H54 (cell line): ENCODE measurements around the gene RAMACL.
"Not testable (repeated sequence)": the region's sequence is repeated elsewhere in the genome, so short reads cannot be mapped to it uniquely, and the experiment has no call there.

Source experiments
- DNase-seq: peaks from one replicate; pipeline ENCODE4 v3.0.0; 2011; ENCODE audit warnings: low spot score, mixed read lengths; ENCODE audit not compliant: insufficient read length
- FAIRE-seq: peaks from 3 replicates; lab custom pipeline; 2011; peaks lifted over from hg19 to GRCh38; lab: Jason Lieb, UNC
- POLR2A ChIP-seq: IDR thresholded peaks from 2 replicates; pipeline ENCODE4 v1.6.1; 2011; ENCODE audit warnings: low read depth, mild to moderate bottlenecking, low read length

Gene RAMACL

DNA sequence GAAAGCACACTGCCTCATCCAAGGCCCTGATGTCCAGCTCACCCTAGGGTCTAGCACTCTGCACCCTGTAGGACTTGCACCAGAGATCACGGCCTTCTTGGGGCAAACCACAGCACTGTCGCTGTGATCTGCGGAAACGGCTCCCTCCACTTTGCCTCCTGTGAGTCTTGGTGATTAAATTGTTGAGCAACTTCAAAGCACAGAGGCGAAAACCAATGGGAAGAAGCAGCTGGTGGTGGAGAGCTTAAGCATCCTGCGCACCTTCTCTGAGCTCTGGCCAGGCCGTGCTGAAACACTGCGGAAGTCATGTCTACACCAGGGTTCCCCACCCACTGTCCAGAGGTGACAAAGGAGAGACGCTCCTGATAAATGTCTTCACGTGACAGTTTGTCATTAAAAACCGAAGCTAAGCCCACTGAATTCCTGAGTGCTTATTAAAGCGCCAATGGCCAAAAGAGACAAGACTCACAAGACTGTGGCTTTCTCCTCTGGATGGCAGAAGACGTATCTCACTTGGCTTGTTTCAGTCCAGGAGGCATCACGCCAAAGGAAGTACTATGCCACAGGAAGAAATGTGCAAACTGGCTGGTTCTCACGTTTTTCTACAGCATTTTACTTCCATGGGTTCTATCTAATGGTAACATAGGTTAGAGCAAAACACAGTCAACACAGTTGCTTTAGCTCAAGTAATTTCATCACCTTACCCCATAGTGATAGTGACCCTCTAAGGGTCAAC, 3.1 kb downstream of the RAMACL start:
- DNase-seq, result no peak
- TF ChIP-seq POLR2A, result no peak
- FAIRE-seq, result no peak

DNA sequence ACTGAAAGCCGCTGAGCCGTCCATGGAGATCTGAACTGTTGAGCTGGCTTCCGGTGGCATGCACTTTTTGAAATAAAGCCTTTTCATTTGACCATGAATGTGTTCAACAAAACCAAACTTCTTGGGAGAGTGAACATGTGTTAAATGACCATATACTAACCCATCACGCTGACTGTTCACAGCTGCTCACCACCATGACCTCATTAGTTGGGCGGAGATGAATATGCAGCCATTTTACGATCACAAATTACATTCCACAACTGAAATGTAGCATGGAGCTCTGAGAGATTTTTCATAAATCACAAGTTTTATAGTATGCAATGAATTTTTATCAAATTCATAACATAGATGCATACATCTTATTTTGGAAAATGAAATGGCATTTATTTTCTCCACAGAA, 4.2 kb downstream of the RAMACL start:
- TF ChIP-seq POLR2A, result no peak
- FAIRE-seq (no peak), DNase-seq (no peak)

DNA sequence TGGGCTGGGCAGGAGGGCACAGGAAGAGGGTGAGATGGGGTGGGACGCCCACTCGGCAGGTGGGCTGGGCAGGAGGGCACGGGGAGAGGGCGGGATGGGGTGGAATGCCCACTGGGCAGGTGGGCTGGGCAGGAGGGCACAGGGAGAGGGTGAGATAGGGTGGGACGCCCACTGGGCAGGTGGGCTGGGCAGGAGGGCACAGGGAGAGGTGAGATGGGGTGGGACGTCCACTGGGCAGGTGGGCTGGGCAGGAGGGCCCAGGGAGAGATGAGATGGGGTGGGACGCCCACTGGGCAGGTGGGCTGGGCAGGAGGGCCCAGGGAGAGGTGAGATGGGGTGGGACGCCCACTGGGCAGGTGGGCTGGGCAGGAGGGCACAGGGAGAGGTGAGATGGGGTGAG, 4.7 kb downstream of the RAMACL start:
- not testable (repeated sequence) for FAIRE-seq, DNase-seq

DNA sequence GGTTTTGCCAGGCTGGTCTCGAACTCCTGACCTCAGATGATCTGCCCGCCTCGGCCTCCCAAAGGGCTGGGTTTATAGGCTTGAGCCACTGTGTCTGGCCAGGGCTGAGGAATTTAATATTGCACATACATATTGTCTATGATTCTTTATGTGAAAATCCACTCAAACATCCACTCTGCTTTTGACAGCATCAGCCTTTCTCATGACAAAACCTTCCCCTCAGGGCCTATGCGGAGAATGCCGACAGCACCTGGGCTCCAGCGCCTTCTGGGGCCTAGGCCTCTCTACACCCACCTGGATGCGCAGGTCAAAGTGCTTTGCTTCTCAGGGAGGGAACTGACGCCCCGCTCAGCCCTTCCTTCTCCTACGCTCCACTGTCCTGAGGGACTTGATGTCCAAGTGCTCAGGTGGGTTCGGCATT, 5.4 kb downstream of the RAMACL start:
- no peak for FAIRE-seq
- TF ChIP-seq POLR2A, result no peak

DNA sequence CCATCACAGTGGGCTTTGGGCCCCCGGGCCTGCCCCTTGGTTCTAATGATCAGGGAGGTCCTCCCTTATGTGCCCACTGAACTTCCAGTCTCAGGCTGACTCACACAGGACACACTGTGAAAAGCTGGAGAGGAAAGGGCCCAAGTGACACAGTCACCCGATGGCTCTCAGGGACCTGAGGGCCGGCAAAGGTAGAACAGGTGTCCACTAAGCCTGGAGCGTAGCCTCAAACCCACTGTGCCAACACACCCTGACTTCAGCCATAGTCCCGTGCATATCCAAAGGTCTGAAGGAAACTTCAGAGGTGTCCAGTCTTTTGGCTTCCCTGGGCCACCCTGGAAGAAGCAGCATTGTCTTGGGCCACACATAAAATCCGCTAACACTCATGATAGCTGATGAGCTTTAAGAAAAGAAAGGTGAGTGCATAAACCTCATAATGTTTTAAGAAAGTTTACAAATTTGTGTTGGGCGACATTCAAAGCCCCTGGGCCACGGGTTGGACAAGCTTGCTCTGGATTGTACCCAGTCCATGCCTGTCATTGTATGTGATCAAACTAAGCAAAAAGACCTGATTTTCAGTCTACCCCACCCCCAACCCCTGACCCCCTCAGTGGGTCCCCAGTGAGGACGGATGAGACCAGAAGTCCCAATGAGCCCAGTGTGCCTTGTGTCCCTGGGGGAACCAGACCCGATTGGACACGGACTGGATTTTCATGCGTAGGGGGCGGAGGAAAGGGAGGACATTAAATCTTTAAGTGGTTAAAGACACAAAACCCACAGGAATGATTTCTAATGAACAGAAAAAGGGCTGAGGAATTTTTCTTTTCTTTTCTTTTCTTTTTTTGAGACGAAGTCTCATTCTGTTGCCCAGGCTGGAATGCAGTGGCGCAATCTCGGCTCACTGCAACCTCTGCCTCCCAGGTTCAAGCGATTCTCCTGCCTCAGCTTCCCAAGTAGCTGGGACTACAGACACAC, 6.1 kb downstream of the RAMACL start:
- TF ChIP-seq POLR2A, result no peak

More for the DNA sequence above, 5.4 kb downstream of the RAMACL start:
- DNase-seq, result no peak

DNA sequence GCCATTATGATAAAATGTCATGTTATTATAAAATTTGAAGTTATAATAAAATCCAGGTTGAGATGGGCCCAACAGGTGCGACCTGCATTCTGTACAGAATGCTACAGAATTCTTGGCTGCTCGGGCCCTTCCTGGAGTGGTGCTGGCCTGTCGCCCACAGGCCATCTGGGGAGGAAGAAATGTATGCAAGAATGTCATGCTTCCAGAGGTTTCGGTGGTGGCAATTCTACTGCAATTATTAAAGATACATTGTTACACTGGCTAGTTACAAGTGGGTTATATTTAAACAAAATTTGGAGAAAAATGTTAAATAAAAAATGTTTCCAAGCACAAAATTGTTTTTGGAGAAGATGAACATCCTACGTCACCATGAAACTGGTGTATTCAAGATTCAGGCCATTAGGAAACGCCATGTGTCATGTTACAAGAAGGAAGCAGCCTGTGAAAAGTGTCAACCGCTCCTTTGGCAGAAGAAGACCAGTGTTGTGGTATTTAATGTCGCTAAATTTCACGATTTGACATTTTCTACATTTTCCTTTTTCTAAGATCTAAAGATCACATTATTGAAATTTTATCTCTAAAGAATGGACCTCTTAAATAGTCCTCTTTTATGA, 7.1 kb downstream of the RAMACL start:
- DNase-seq (no peak), FAIRE-seq (no peak)
- no peak for TF ChIP-seq POLR2A

More for the DNA sequence above, 6.1 kb downstream of the RAMACL start:
- FAIRE-seq (no peak), DNase-seq (no peak)

DNA sequence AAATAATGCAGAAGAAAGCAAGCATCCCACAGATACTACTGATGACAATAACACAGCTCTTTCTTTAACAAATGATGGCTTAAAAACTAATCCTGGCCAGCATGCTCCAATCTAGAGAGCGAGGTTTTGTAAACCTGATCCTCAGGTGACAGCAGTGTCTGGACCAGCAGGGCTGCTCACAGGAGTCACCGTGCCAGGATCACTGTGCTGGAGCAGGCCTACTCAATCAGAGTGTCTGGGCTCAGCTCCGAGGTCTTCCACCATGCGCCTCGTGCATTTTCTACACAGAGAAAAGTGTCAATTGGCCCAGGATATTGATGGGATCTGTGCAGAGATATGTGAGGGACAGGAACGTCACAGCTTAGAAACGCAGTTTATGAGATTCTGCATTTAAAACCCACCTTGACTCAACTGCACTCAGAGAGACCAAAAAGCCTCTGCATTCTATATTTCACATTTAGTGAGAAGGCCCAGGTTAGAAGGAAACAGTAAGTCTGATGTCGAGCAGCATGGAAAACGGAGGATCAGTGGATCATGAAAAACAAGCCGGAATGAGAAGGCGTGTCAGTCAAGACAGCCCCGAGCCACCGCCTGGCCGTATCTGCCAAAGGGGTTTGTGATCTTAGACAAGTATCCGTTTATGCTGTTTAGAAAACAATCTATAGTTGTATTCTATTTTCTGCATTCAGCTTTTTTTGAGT, 7.8 kb downstream of the RAMACL start:
- DNase-seq (no peak), FAIRE-seq (no peak)
- TF ChIP-seq POLR2A, result no peak

DNA sequence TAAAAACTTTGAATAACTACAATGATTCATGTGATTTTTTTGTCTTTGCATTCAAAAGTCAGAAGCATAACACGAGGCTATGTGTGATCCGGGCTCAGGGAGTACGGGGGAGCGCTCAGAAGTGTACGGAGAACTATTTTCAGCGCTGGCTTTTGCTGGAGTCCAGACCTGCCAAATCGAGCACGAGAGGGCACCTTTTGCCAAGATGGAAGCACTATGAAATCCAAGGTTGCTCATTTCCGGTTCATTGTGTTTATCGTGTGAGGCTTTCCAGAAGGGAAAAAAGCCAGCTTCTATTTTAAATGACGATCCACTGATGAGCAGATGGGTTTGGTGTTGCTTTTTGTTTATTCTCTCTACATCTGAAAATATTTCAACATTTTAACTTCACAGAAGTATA, 11.3 kb downstream of the RAMACL start:
- DNase-seq (no peak), FAIRE-seq (no peak)
- no peak for TF ChIP-seq POLR2A

- no peak for TF ChIP-seq POLR2A
- DNase-seq (no peak), FAIRE-seq (no peak)
Measured at GRCh38 chr6:166573511-166574216, 12.8 kb downstream of the RAMACL start.

- no peak for FAIRE-seq
- TF ChIP-seq POLR2A, result no peak
Measured at GRCh38 chr6:166572370-166573261, 13.9 kb downstream of the RAMACL start.

DNA sequence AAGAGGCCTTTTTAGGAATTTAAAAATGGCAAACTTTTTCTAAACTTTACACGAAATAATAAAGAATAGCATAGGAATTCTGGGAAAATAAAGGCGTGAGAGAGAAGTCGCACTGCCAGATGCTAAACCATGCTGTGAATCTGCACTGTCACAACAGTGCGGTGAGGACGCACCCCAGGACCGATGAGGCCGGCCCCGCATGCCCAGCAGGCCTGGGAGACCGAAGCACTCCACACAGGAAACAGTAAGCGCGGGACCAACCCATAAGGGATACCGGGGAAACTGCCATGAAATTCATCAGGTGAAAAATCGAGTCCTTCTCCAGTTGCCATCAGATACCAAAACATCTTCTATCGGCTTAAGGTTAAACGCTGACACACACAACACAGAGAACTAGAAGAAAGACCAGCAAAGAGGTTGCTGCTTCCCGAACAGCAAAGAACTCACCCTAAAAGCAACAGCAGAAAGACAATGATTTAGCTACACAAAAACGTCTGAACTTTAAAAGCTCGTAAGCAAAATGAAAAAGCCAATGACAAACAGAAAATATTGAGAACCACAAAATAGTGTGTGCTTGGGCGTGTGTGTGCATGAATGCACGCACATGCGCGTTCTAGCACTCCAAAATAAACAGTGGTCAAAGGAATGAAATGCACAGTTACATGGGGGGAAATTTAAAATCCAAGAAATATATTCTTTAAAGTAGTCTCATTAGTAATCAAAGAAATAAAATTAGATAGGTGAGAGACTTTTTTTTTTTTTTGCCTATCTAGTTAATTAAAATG, 15.4 kb downstream of the RAMACL start:
- FAIRE-seq, result no peak
- no peak for DNase-seq
- TF ChIP-seq POLR2A, result no peak

More at GRCh38 chr6:166572370-166573261, 13.9 kb downstream of the RAMACL start:
- no peak for DNase-seq

GRCh38 chr6:166569206-166569605, 17.3 kb downstream of the RAMACL start:
- no peak for FAIRE-seq
- no peak for TF ChIP-seq POLR2A
- no peak for DNase-seq
